Gastrocnemius medialis (tissue), 4 donors: Measurements from ENCODE around the gene RAD21L1.

ENCODE experiments used
- POLR2A ChIP-seq, 2 donors: fragments of 450-650 bp; IDR thresholded peaks; one replicate each; pipeline ENCODE4 v1.6.1; 2017; ENCODE audit warnings: antibody characterized with exemption in 2 of 2, mild to moderate bottlenecking in 2 of 2, moderate library complexity in 2 of 2
- TF ChIP-seq, protein P1 (sequence below), 5 experiments: fragments of 450-650 bp in 3 of 5; fragments of 200-600 bp in 2 of 5; sonication (generic) in 2 of 5; IDR thresholded peaks in 4 of 5; conservative IDR thresholded peaks in 1 of 5; 1 replicate in 4 of 5; 2 replicates in 1 of 5; pipeline ENCODE4 v1.5.1; 2016 to 2019; ENCODE audit warnings: antibody characterized with exemption in 5 of 5, mild to moderate bottlenecking in 3 of 5, moderate library complexity in 3 of 5

DNA sequence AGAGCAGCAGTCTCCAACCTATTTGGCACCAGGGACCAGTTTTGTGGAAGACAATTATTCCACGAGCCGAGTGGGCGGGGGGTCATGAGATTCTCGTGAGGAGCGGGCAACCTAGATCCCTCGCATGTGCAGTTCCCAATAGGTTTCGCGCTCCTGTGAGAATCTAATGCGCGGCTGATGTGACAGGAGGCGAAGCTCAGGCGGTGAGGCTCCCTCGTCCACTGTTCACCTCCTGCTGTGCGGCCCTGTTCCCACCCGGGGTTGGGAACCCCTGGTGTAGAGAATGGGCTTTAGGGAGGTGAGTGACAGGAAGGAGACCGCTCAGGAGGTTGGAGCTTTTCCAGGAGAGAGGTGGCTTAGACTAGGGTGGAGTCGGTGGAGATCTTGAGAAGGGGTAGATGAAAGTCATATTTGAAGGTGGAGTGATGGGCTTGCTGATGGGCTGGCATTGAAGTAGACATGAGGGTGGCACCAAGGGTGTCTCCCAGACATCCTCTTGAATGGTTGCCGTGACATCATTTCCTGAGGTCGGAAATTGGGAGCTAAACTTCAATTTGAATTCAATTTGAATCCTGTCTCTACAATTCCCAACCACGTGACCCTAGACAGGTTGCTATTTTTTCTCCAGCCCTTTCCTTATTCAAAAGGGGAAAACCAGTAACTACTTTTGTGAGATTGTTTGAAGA, 1.5 kb upstream of the RAD21L1 start:
- TF ChIP-seq, protein P1, sequence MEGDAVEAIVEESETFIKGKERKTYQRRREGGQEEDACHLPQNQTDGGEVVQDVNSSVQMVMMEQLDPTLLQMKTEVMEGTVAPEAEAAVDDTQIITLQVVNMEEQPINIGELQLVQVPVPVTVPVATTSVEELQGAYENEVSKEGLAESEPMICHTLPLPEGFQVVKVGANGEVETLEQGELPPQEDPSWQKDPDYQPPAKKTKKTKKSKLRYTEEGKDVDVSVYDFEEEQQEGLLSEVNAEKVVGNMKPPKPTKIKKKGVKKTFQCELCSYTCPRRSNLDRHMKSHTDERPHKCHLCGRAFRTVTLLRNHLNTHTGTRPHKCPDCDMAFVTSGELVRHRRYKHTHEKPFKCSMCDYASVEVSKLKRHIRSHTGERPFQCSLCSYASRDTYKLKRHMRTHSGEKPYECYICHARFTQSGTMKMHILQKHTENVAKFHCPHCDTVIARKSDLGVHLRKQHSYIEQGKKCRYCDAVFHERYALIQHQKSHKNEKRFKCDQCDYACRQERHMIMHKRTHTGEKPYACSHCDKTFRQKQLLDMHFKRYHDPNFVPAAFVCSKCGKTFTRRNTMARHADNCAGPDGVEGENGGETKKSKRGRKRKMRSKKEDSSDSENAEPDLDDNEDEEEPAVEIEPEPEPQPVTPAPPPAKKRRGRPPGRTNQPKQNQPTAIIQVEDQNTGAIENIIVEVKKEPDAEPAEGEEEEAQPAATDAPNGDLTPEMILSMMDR (IDR thresholded peaks at IDR 0.05 in 4 of 5, conservative IDR thresholded peaks at IDR 0.05 in 1 of 5), result no peak
- no peak for TF ChIP-seq POLR2A (IDR thresholded peaks at IDR 0.05)
